ENCODE measurements around the gene BCAM.

DNA sequence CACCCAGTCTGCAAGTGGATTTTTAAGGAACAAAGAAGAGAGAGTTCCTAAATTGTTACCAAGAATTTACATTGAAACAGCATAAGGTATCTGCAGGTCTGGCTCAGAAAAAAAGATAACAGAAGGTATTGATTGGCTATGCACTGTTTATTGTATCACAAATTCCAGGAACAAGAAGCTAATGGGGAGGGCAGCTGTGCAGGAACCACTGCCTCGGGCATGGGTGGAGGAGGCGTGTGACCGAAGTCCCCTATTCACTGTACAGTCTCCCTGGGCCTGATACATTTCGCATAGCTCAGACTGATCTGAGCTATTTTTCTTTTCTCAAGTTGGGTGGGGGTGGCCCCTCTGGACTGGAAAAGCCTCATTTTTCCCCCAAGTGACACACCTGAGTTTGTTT is 48.9 kb downstream of the BCAM start:
- TF ChIP-seq, protein P1, sequence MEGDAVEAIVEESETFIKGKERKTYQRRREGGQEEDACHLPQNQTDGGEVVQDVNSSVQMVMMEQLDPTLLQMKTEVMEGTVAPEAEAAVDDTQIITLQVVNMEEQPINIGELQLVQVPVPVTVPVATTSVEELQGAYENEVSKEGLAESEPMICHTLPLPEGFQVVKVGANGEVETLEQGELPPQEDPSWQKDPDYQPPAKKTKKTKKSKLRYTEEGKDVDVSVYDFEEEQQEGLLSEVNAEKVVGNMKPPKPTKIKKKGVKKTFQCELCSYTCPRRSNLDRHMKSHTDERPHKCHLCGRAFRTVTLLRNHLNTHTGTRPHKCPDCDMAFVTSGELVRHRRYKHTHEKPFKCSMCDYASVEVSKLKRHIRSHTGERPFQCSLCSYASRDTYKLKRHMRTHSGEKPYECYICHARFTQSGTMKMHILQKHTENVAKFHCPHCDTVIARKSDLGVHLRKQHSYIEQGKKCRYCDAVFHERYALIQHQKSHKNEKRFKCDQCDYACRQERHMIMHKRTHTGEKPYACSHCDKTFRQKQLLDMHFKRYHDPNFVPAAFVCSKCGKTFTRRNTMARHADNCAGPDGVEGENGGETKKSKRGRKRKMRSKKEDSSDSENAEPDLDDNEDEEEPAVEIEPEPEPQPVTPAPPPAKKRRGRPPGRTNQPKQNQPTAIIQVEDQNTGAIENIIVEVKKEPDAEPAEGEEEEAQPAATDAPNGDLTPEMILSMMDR (conservative IDR thresholded peaks at IDR 0.05; ENCODE audit: low read length), result no peak
- no peak for TF ChIP-seq EZH2phosphoT487 (IDR thresholded peaks at IDR 0.05; ENCODE audit: borderline replicate concordance, low read depth, low read length)
